Loucy (cell line): ENCODE results near the gene GPC3.

Experiments
- CTCF ChIP-seq: fragments of 200-600 bp; sonication (generic); conservative IDR thresholded peaks from 2 replicates; pipeline ENCODE4 v1.5.1; 2014; ENCODE audit warnings: mild to moderate bottlenecking, antibody characterized with exemption, low read length
- EZH2phosphoT487 ChIP-seq: fragments of 200-600 bp; IDR thresholded peaks from 2 replicates; pipeline ENCODE4 v1.6.1; 2018; ENCODE audit warnings: antibody characterized with exemption, mild to moderate bottlenecking, moderate library complexity, borderline replicate concordance

- no peak for TF ChIP-seq CTCF
- TF ChIP-seq EZH2phosphoT487: no peak
These were observed 199.0 kb downstream of the GPC3 start for GRCh38 chrX:133786382-133786781.
